Transverse colon (tissue), 3 donors: ENCODE measurements around the gene PFN2.

Source experiments
- POLR2A ChIP-seq: fragments of 450-650 bp; IDR thresholded peaks from one replicate; pipeline ENCODE4 v1.6.1; 2016; ENCODE audit warnings: antibody characterized with exemption, mild to moderate bottlenecking, moderate library complexity
- POLR2AphosphoS5 ChIP-seq, 3 donors: sonication (generic); formaldehyde crosslinking; IDR thresholded peaks; one replicate each; pipeline ENCODE4 v1.6.1; 2016; ENCODE audit warnings: antibody characterized with exemption in 3 of 3

GRCh38 chr3:149999421-149999820 is 28.7 kb upstream of the PFN2 start:
- no peak for TF ChIP-seq POLR2A
- no peak for TF ChIP-seq POLR2AphosphoS5 (IDR thresholded peaks at IDR 0.05)
